ENCODE measurements around the gene NHERF2.
"Not testable (repeated sequence)": the region's sequence is repeated elsewhere in the genome, so short reads cannot be mapped to it uniquely, and the experiment has no call there.

Gene NHERF2

GRCh38 chr16:2007081-2007836, 19.4 kb upstream of the NHERF2 start:
- DNase-seq = no peak

DNA sequence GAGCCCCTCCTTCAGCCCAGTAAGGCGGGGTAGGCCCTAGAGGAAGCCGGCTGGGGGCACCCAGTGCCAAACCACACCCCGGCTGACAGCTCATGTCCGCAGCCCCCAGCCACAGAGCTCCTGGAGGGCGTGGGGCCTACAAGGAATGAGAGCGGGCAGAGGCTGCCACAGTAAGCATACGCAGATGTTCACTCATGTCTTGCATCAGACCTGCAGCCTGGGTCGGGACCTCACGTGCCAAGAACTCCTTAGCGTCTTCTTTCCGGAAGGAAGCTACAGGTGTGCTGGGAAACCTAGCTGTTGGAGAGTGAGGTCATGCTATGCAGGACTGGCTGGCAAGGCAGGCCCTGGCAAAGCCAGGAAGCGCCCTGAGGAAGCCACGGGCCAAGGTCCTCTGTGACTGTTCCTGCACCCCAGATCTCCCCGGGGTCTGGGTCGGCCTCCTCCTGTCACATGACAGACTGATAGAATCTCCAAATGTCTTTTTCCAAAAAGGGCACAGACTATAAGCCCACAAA, 18.6 kb upstream of the NHERF2 start:
- DNase-seq = no peak

- no peak for DNase-seq
Observed at GRCh38 chr16:2008631-2009163, 18.0 kb upstream of the NHERF2 start.

DNA sequence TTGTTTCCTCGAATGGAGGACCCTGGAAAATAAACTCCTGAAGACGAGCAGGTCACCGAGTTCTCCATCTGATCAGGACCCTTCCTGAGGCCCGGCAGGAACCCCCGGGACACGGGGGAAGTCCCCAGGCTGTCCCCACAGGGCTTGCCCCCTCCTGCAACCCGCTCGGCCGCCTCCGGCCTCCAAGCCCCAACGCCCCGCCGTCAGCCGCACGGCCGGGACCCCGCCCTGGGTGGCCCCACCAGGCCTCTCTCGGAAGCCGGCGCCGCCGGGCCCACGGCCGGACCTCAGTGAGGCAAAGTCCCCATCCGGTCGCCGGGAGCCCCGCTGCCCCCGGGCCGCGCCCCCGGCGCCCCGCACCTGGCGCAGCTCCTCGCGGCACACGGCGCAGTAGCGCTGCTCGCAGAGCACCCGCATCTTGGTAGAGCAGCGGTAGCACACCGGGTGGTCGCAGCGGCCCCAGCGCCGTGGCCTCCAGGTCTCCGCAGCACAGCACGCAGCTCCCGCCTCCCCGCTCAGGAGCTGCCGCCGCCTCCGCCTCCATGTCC, 17.5 kb upstream of the NHERF2 start:
- DNase-seq = no peak

- peak; percentile 69 for DNase-seq
Observed at GRCh38 chr16:2009791-2010510, 16.8 kb upstream of the NHERF2 start, which contains the start of gene ZNF598. Gene ZNF598, minus strand, starts transcription at chr16:2009821.

DNA sequence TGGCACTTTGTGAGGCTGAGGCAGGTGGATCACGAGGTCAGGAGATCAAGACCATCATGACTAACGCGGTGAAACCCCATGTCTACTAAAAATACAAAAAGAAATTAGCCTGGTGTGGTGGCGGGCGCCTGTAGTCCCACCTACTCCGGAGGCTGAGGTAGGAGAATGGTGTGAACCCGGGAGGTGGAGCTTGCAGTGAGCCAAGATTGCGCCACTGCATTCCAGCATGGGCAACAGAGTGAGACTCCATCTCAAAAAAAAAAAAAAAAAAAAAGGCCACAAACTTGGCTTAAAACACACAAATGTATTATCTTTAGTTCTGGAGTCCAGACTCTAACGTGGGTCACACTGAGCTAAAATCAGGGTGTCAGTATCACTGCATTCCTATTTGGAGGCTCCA, 15.0 kb upstream of the NHERF2 start:
- not testable (repeated sequence) for DNase-seq

DNA sequence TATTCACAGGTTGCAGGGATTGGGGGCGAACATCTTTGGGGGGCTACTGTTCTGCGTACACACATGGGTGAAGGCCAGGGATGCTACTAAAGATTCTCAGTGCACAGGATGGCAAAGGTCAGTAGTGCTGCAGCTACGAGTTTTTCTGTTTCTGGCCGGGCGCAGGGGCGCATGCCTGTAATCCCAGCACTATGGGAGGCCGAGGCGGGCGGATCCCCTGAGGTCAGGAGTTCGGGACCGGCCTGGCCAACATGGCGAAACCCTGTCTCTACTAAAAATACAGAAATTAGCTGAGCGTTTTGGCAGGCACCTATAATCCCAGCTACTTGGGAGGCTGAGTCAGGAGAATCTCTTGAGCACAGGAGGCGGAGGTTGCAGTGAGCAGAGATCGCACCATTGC, 13.2 kb upstream of the NHERF2 start:
- no peak for DNase-seq

DNA sequence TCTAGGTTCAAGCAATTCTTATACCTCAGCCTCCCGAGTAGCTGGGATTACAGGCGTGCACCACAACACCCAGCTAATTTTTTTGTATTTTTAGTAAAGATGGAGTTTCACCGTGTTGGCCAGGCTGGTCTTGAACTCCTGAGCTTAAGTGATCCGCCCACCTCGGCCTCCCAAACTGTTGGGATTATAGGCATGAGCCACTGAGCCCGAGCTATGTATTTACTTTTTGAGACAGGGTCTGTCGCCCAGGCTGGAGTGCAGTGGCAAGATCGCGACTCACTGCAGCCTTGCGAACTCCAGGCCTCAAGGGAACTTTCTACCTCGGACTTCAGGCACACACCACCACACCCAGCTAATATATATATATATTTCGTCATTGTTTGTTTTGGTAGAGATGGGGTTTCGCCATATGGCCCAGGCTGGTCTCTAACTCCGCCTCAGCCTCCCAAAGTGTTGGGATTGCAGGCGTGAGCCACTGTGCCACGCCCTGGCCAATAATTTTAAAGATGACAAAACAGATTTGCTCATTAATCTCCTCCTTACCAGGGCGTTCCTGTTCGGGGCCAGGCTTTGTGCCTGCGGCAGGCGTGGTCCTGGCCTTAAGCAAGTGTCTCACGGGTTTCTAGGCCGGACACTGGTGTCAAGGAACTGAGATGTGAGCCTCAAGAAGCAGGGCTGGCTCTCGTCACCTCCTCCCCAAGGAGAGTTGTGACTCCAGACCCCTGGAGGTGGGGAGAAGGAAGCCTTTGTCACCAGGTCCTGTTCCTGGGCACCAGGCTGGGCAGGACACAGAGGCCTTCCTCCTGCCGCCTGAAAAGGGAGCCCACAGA, 11.4 kb upstream of the NHERF2 start:
- DNase-seq = no peak

GRCh38 chr16:2015947-2016208, 10.8 kb upstream of the NHERF2 start:
- no peak for DNase-seq

DNA sequence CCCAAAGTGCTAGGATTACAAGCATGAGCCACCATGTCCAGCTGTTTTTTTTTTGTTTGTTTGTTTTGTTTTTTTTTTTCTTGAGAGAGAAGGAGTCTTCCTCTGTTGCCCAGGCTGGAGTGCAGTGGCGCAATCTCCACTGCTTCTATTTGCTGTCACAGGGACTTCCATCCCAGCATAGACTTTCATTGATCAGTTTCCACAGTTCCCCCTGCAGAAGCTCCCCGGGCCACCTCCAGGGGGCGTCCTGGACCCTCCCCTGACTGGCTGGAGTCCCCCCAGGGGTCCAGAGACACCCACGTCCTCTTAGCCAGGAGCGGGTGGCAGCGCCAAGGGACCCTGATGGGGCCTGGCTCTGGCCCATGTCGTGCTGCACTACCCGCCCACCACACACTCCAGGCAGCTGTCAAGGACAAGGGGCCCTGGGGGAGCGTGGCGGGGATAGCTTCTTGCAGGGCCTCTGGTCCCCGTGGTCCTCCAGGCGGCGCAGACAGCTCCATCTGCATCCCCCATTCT, 10.2 kb upstream of the NHERF2 start:
- DNase-seq = no peak

GRCh38 chr16:2019518-2019920, 7.2 kb upstream of the NHERF2 start, which contains the start of gene NPW:
Gene NPW, plus strand, starts transcription at chr16:2019785.
- DNase-seq = no peak

- DNase-seq = no peak
Observed at GRCh38 chr16:2019921-2020831, 6.5 kb upstream of the NHERF2 start.

- DNase-seq = no peak
Observed at GRCh38 chr16:2022723-2023091, 4.0 kb upstream of the NHERF2 start.

GRCh38 chr16:2023092-2024031, 3.3 kb upstream of the NHERF2 start:
- DNase-seq = peak; percentile 99

GRCh38 chr16:2024032-2024420, 2.7 kb upstream of the NHERF2 start:
- no peak for DNase-seq

- no peak for DNase-seq
Observed at GRCh38 chr16:2025251-2025650, 1.5 kb upstream of the NHERF2 start.

- no peak for DNase-seq
Observed at GRCh38 chr16:2025878-2026460, 733 bp upstream of the NHERF2 start.

DNA sequence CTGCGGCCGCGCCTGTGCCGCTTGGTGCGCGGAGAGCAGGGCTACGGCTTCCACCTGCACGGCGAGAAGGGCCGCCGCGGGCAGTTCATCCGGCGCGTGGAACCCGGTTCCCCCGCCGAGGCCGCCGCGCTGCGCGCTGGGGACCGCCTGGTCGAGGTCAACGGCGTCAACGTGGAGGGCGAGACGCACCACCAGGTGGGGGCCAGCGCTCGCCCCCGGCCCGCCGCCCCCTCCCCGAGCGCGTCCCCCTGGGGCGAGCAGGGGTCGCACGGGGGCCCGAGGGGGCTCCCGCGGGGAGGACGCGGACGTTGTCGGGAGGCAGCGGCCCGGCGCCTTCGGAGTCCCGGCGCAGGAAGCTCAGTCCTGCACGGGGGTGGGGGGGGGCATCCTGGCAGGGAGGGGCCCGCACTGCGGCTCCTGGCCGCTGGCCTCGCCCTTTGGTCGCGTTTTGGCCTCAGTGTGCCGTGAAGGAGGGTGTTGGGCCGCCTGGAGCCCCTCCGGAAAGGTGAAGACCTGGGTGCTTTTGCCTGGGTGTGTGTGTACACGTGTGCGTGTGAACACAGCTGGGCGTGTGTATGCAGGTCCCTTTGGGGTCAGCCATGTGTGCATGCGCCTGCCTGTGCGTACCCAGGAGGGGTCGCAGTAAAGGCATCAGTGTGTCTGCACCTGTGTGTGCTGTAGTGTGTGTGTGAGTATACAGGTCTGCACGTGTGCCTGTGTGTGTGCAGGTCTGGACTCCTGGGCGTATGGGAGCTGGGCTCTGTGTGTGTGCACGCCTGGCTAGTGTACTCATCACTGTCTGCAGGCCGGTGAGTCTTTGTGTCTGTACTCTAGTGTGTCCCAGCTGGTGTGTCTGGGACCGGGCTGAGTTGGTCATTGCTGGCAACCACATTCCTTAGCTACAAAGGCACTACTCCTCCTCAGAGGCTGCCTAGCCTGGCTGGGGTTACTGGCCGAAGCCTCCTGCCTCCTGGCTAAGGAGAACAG, 615 bp downstream of the NHERF2 start:
- DNase-seq = no peak

DNA sequence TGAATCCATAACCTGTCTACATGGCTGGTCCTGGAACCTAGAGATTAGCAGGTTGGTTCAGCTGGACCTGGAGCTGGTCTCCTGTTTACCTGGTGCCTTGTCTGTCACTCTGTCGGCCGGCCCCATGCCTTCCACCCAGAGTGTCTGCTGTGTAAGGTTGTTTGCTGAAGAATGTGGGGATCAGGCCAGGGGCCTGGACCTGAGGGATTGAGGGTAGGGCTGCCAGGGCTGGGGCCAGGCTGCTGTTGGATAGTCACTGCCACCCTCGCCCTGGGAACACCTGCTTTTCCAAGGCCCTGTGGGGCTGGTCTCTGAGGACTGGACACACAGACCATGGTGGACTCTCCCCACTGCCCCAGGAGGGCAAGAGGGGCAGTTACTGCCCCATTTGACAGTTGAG, 1.4 kb downstream of the NHERF2 start:
- DNase-seq = no peak
